Osteocyte (in vitro differentiated cells): ENCODE results near the gene YY1AP1. TPM values are rescaled to one million over a fixed set of nuclear protein-coding genes. Genes with fewer than 3 reads are reported as not detected.

ENCODE experiments used
- DNase-seq: peaks from one replicate; pipeline ENCODE4 v3.0.0; 2021; ENCODE audit warnings: mixed read lengths; ENCODE audit not compliant: unreplicated experiment; ENCODE audit errors: extremely low spot score
- H3K27ac Mint-ChIP-seq: one replicate; pipeline ENCODE4 v1.8.0; 2021; ENCODE audit warnings: mild to moderate bottlenecking, mixed read lengths; ENCODE audit not compliant: unreplicated experiment
- H3K27me3 Mint-ChIP-seq: one replicate; pipeline ENCODE4 v1.8.0; 2021; ENCODE audit warnings: mixed read lengths; ENCODE audit not compliant: unreplicated experiment
- H3K36me3 Mint-ChIP-seq: one replicate; pipeline ENCODE4 v1.8.0; 2021; ENCODE audit warnings: mixed read lengths; ENCODE audit not compliant: unreplicated experiment
- H3K4me1 Mint-ChIP-seq: one replicate; pipeline ENCODE4 v1.8.0; 2021; ENCODE audit warnings: mixed read lengths; ENCODE audit not compliant: unreplicated experiment
- H3K4me3 Mint-ChIP-seq: one replicate; pipeline ENCODE4 v1.8.0; 2021; ENCODE audit warnings: mild to moderate bottlenecking, moderate library complexity, mixed read lengths; ENCODE audit not compliant: unreplicated experiment
- H3K9me3 Mint-ChIP-seq: one replicate; pipeline ENCODE4 v1.8.0; 2021; ENCODE audit warnings: mixed read lengths; ENCODE audit not compliant: unreplicated experiment
- total RNA-seq: library from RNA; stranded (reverse); gene quantifications from 2 replicates; pipeline ENCODE4 v1.2.1, GENCODE V29; 2021
- TF ChIP-seq, protein P1 (sequence below): fragments of 200-600 bp; sonication (generic); IDR thresholded peaks from 2 replicates; pipeline ENCODE4 v1.5.0; 2021; ENCODE audit warnings: antibody characterized with exemption, mild to moderate bottlenecking, moderate library complexity

The YY1AP1 gene
- total RNA-seq, 1 donor from 2014 or later = 53.3 TPM

DNA sequence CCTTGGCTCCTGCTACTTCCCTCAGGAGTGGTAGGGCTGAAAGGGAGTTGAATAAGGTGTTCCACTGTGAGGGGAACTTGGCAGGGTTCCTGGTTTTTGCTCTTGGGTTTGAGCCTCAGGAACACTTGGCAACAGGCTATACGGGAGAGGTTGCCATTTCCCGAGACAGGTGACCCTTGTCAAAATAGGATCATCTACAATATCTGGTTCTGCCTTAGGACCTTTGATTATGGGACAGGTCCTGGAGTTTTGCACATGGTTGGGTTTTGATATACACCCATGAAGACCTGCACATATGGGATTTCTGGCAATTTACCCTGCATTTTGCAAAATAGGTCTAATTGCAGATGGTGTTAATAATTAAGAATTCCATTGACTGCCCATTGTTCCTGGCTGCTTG is 31.1 kb downstream of the YY1AP1 start:
- H3K9me3 Mint-ChIP-seq = no peaks in the 10 kb centered on the region
- H3K4me1 Mint-ChIP-seq = no peaks in the 10 kb centered on the region
- no peak overlapping the region for H3K4me3 Mint-ChIP-seq
- peaks cover 38% of the 10 kb centered on the region for H3K36me3 Mint-ChIP-seq
- DNase-seq = no peak
- TF ChIP-seq, protein P1, sequence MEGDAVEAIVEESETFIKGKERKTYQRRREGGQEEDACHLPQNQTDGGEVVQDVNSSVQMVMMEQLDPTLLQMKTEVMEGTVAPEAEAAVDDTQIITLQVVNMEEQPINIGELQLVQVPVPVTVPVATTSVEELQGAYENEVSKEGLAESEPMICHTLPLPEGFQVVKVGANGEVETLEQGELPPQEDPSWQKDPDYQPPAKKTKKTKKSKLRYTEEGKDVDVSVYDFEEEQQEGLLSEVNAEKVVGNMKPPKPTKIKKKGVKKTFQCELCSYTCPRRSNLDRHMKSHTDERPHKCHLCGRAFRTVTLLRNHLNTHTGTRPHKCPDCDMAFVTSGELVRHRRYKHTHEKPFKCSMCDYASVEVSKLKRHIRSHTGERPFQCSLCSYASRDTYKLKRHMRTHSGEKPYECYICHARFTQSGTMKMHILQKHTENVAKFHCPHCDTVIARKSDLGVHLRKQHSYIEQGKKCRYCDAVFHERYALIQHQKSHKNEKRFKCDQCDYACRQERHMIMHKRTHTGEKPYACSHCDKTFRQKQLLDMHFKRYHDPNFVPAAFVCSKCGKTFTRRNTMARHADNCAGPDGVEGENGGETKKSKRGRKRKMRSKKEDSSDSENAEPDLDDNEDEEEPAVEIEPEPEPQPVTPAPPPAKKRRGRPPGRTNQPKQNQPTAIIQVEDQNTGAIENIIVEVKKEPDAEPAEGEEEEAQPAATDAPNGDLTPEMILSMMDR = no peak
- H3K27me3 Mint-ChIP-seq = no peaks in the 10 kb centered on the region
- no peak overlapping the region for H3K27ac Mint-ChIP-seq

DNA sequence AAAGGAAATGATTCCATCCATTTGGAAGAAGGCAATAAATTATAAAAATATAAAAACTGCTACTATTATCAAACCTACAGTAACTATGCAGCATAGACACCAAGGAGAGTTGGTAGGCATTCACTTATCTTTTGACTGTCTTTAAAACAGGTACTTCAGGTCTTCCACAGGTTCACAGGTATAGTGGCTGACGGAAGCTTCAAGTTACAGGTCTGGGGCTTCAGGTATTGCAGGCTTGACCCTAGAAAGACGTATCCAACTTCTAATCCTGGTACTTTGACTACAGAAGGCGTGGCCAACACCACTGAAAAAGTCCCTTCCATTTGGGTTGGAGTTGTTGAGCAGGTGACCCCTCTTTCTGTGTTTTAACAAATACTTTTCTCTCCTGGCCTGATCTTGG is 35.6 kb downstream of the YY1AP1 start:
- H3K27me3 Mint-ChIP-seq = no peaks in the 10 kb centered on the region
- peaks cover 15% of the 10 kb centered on the region for H3K4me1 Mint-ChIP-seq
- DNase-seq = no peak
- peaks cover 3% of the 10 kb centered on the region for H3K36me3 Mint-ChIP-seq
- no peak overlapping the region for H3K4me3 Mint-ChIP-seq
- H3K27ac Mint-ChIP-seq = no peak overlapping the region
- H3K9me3 Mint-ChIP-seq = no peaks in the 10 kb centered on the region
- TF ChIP-seq, protein P1 = no peak

DNA sequence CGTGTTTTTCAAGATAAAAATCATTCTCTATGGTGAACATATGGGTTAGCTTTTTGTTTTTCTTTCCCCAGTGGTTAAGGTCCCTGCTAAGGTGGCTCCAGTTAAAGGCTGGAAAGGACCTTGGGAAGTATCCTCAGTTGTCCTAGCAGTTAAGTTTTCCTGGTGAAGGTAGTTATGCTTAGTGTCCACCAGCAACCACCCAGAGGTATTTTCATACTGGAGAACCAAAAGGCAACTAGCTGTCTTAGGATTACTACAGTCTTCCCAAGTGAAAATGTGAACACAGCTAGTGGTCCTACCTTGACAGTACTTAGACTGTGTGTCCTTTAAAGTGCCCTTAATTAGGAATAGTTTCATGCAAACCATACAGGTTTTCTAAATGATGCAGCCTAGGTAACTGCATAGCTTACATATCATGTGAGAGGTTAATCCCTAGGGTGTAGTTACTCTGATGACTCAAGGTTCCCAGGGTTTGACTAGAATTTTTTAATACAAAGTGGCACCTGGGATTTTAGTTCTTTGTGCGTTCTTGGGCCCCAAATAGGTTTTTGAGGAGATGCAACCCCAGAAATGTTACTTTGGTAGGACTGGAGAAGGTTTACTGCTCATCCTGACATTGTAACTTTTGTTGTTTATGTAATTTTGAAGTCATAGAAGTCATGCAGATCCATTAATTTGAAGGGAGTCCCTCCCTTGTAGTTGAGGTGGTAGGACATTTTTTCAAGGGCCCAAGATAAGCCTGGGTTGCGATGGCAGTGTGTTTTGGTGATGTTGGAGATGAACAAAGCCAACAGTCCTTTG is 36.5 kb downstream of the YY1AP1 start:
- Mint-ChIP-seq H3K9me3 (no peaks in the 10 kb centered on the region), H3K27ac (no peak overlapping the region), H3K4me1 (peaks cover 15% of the 10 kb centered on the region), H3K4me3 (no peak overlapping the region), H3K36me3 (no peaks in the 10 kb centered on the region), H3K27me3 (no peaks in the 10 kb centered on the region)
- no peak for DNase-seq
- TF ChIP-seq, protein P1 = no peak

DNA sequence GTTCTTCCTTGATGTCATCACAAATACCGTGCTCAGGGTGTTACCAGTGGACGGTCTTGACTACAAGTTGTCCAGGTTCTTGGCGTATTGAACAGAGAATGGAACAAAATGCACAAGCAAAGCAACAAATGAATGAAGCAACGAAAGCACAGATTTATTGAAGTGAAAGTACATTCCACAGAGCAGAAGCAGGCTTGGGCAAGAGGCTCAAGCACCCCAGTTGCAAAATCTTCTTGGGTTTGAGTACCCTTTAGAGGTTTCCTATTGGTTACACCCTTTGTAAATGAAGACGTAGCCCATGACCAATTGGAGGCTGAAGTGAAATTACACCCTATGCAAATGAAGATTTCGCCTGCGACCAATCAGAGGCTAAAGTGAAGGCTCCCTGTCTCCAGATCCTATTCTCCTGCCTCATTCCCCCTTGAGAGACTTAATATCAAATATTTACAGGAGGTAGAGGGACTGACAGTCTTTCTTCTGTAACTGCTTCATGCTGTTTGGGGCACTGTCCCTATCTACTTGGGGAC is 38.3 kb downstream of the YY1AP1 start:
- no peak overlapping the region for H3K4me3 Mint-ChIP-seq
- no peaks in the 10 kb centered on the region for H3K9me3 Mint-ChIP-seq
- no peak overlapping the region for H3K27ac Mint-ChIP-seq
- no peaks in the 10 kb centered on the region for H3K27me3 Mint-ChIP-seq
- TF ChIP-seq, protein P1 = no peak
- no peaks in the 10 kb centered on the region for H3K36me3 Mint-ChIP-seq
- H3K4me1 Mint-ChIP-seq = peaks cover 24% of the 10 kb centered on the region
- no peak for DNase-seq

DNA sequence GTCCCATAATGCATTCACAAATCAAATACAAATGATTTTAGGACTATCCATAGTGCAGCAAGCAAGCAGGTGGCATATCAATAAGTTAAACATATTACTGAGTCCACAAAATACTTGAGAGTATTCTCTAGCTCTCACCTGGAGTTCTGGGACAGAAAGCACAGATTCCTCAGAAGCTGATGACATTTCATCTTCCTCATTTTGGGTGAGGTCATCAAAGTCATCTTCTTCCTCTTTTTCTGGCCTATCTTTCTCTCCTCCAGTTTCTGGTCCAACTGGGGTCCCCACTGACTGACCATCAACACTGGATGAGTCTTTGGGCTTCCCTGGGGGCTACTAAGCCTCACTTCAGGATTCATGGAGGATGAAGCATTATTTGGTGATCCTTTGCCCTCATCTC is 38.9 kb downstream of the YY1AP1 start:
- H3K4me3 Mint-ChIP-seq = no peak overlapping the region
- H3K4me1 Mint-ChIP-seq = peaks cover 24% of the 10 kb centered on the region
- TF ChIP-seq, protein P1 = no peak
- H3K9me3 Mint-ChIP-seq = no peaks in the 10 kb centered on the region
- no peaks in the 10 kb centered on the region for H3K27me3 Mint-ChIP-seq
- no peak overlapping the region for H3K27ac Mint-ChIP-seq
- no peak for DNase-seq
- H3K36me3 Mint-ChIP-seq = no peaks in the 10 kb centered on the region
